CD4-positive, alpha-beta T cell (primary cell): Measurements from ENCODE around the gene HS6ST3. TPM values are rescaled to one million over a fixed set of nuclear protein-coding genes. Genes with fewer than 3 reads are reported as not detected.

ENCODE experiments used
- ATAC-seq: fragments of 200-7000 bp; cut with Tn5 transposase; one replicate; pipeline ENCODE4 v1.10.0; 2022; ENCODE audit warnings: mild to moderate bottlenecking; ENCODE audit not compliant: poor library complexity
- CTCF ChIA-PET: fragments of 350-600 bp; sonication (Branson Sonifier 250); formaldehyde crosslinking; loops from one replicate; lab custom pipeline; 2021; ENCODE audit warnings: antibody characterized with exemption, inconsistent platforms; lab: Charles Lee
- POLR2A ChIA-PET: fragments of 350-600 bp; sonication (Branson Sonifier 250); formaldehyde crosslinking; loops from one replicate; lab custom pipeline; 2021; ENCODE audit warnings: antibody characterized with exemption, inconsistent platforms; lab: Charles Lee
- DNase-seq, 14 experiments: peaks; one replicate each; pipeline ENCODE4 v3.0.0-alpha.2; 2013 to 2020; ENCODE audit warnings: mixed read lengths in 2 of 14
- H3K27ac ChIP-seq, 2 donors: one replicate each; pipeline versions ENCODE4 v1.5.1 to v1.7.0; 2013; ENCODE audit warnings: low read length in 2 of 2, low read depth in 1 of 2, mild to moderate bottlenecking in 1 of 2
- H3K27me3 ChIP-seq, 2 experiments: 1 replicate in 1 of 2; 2 replicates in 1 of 2; pipeline versions ENCODE4 v1.6.1 to v1.7.0; 2013; ENCODE audit warnings: low read length in 2 of 2, control low read depth in 1 of 2, mild to moderate bottlenecking in 1 of 2, moderate library complexity in 1 of 2; ENCODE audit not compliant: insufficient read depth in 2 of 2, control insufficient read depth in 1 of 2
- H3K36me3 ChIP-seq: one replicate; pipeline ENCODE4 v1.6.1; 2013; ENCODE audit warnings: low read length, control low read depth; ENCODE audit not compliant: insufficient read depth
- H3K4me1 ChIP-seq: one replicate; pipeline ENCODE4 v1.6.1; 2013; ENCODE audit warnings: low read length, control low read depth; ENCODE audit not compliant: insufficient read depth
- H3K4me3 ChIP-seq: one replicate; pipeline ENCODE4 v1.5.1; 2013; ENCODE audit warnings: mild to moderate bottlenecking, low read length, moderate library complexity
- H3K9me3 ChIP-seq, 2 experiments: 1 replicate in 1 of 2; 2 replicates in 1 of 2; pipeline versions ENCODE4 v1.6.1 to v1.7.0; 2013; ENCODE audit warnings: low read length in 2 of 2, mild to moderate bottlenecking in 2 of 2, control low read depth in 1 of 2, moderate library complexity in 1 of 2; ENCODE audit not compliant: control insufficient read depth in 1 of 2, insufficient read depth in 1 of 2
- H3K27ac Mint-ChIP-seq: one replicate; pipeline ENCODE4 v1.8.0; 2020; ENCODE audit warnings: mixed read lengths
- H3K27me3 Mint-ChIP-seq: one replicate; pipeline ENCODE4 v1.8.0; 2021; ENCODE audit warnings: mixed read lengths
- H3K36me3 Mint-ChIP-seq: one replicate; pipeline ENCODE4 v1.8.0; 2021; ENCODE audit warnings: low read depth, mixed read lengths
- H3K4me1 Mint-ChIP-seq: one replicate; pipeline ENCODE4 v1.8.0; 2021; ENCODE audit warnings: low read depth, mixed read lengths
- H3K4me3 Mint-ChIP-seq: one replicate; pipeline ENCODE4 v1.8.0; 2020; ENCODE audit warnings: mild to moderate bottlenecking, mixed read lengths
- H3K9me3 Mint-ChIP-seq: one replicate; pipeline ENCODE4 v1.8.0; 2020; ENCODE audit warnings: mixed read lengths
- intact Hi-C, 2 experiments: fragments of 100-400 bp; cut with DNase I in 1 of 2; cut with micrococcal nuclease in 1 of 2; formaldehyde crosslinking; loops; one replicate each; pipeline versions ENCODE4 v1.15.1 to v1.9.0; 2023 to 2025; cut with DNase I, micrococcal nuclease
- total RNA-seq, 174 experiments: library from RNA in 2 of 174; stranded (reverse) in 2 of 174; gene quantifications; one replicate each; pipeline ENCODE4 v1.2.3 and lab custom pipeline; 2021 to 2026
- TF ChIP-seq, protein P1 (sequence below): fragments of 200-600 bp; IDR thresholded peaks from one replicate; pipeline ENCODE4 v1.8.0; 2022; ENCODE audit warnings: antibody characterized with exemption, mild to moderate bottlenecking

Gene HS6ST3
- total RNA-seq, 2 experiments from 2014 or later = not detected

- ChIA-PET POLR2A (no interaction called here), CTCF (no interaction called here)
- no peaks in the 10 kb centered on the region for H3K4me1 Mint-ChIP-seq
- Histone ChIP-seq H3K27me3 (no peaks in the 10 kb centered on the region), H3K27ac (no peak overlapping the region), H3K4me1 (no peaks in the 10 kb centered on the region), H3K4me3 (no peak overlapping the region), H3K36me3 (no peaks in the 10 kb centered on the region), H3K9me3 (peaks cover 0 to 11% of the 10 kb centered on the region in 2 experiments)
- TF ChIP-seq, protein P1, sequence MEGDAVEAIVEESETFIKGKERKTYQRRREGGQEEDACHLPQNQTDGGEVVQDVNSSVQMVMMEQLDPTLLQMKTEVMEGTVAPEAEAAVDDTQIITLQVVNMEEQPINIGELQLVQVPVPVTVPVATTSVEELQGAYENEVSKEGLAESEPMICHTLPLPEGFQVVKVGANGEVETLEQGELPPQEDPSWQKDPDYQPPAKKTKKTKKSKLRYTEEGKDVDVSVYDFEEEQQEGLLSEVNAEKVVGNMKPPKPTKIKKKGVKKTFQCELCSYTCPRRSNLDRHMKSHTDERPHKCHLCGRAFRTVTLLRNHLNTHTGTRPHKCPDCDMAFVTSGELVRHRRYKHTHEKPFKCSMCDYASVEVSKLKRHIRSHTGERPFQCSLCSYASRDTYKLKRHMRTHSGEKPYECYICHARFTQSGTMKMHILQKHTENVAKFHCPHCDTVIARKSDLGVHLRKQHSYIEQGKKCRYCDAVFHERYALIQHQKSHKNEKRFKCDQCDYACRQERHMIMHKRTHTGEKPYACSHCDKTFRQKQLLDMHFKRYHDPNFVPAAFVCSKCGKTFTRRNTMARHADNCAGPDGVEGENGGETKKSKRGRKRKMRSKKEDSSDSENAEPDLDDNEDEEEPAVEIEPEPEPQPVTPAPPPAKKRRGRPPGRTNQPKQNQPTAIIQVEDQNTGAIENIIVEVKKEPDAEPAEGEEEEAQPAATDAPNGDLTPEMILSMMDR = no peak
- intact Hi-C loops = no loop called here
- no peak overlapping the region for H3K27ac Mint-ChIP-seq
- no peaks in the 10 kb centered on the region for H3K9me3 Mint-ChIP-seq
- no peaks in the 10 kb centered on the region for H3K27me3 Mint-ChIP-seq
- no peaks in the 10 kb centered on the region for H3K36me3 Mint-ChIP-seq
- DNase-seq (no peak), ATAC-seq (no peak)
- H3K4me3 Mint-ChIP-seq = no peak overlapping the region
Measured at GRCh38 chr13:96130818-96131340, 41.0 kb downstream of the HS6ST3 start.

- DNase-seq = no peak
- Mint-ChIP-seq H3K4me3 (no peak overlapping the region), H3K36me3 (no peaks in the 10 kb centered on the region), H3K27ac (no peak overlapping the region), H3K9me3 (no peaks in the 10 kb centered on the region), H3K27me3 (no peaks in the 10 kb centered on the region), H3K4me1 (no peaks in the 10 kb centered on the region)
- ATAC-seq = no peak
- no peaks in the 10 kb centered on the region for H3K4me1 ChIP-seq
- H3K9me3 ChIP-seq = no peaks in the 10 kb centered on the region
- H3K27me3 ChIP-seq = no peaks in the 10 kb centered on the region
- intact Hi-C loops = no loop called here
- ChIA-PET CTCF (no interaction called here), POLR2A (no interaction called here)
- H3K27ac ChIP-seq = no peak overlapping the region
- no peak overlapping the region for H3K4me3 ChIP-seq
- no peaks in the 10 kb centered on the region for H3K36me3 ChIP-seq
- TF ChIP-seq, protein P1 = no peak
Measured at GRCh38 chr13:96141032-96141431, 51.1 kb downstream of the HS6ST3 start.

DNA sequence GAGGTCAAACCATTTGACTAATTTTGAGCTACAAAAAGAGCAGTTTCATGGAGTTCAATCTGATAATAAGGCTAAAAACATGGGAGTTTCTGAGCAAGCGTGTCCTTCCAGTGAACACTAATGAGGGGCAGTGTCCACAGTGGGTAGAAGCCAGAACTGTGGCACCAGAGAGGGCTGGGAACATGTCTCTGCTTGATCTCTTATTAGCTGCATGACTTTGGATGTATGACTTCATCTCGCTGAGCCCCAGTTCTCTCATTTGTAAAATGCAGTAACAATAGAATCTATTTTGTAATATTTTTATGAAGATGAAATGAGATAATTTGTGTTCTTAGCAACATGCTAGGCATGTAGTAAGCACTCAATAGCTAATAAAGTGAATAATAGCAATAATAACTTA lies 69.8 kb downstream of the HS6ST3 start:
- ATAC-seq (no peak), DNase-seq (no peak)
- no peaks in the 10 kb centered on the region for H3K4me1 Mint-ChIP-seq
- intact Hi-C loops = no loop called here
- H3K4me1 ChIP-seq = no peaks in the 10 kb centered on the region
- no peak overlapping the region for H3K27ac Mint-ChIP-seq
- ChIA-PET POLR2A (no interaction called here), CTCF (no interaction called here)
- TF ChIP-seq, protein P1 = no peak
- no peaks in the 10 kb centered on the region for H3K27me3 Mint-ChIP-seq
- peaks cover 0 to 3% of the 10 kb centered on the region in 2 experiments for H3K27me3 ChIP-seq
- H3K4me3 ChIP-seq = no peak overlapping the region
- no peak overlapping the region for H3K4me3 Mint-ChIP-seq
- no peaks in the 10 kb centered on the region for H3K36me3 ChIP-seq
- no peak overlapping the region for H3K27ac ChIP-seq
- no peaks in the 10 kb centered on the region for H3K36me3 Mint-ChIP-seq
- no peaks in the 10 kb centered on the region for H3K9me3 ChIP-seq
- no peaks in the 10 kb centered on the region for H3K9me3 Mint-ChIP-seq
